ENCODE measurements around the gene TPSAB1.
"Not testable (repeated sequence)": the region's sequence is repeated elsewhere in the genome, so short reads cannot be mapped to it uniquely, and the experiment has no call there.

The TPSAB1 gene

DNA sequence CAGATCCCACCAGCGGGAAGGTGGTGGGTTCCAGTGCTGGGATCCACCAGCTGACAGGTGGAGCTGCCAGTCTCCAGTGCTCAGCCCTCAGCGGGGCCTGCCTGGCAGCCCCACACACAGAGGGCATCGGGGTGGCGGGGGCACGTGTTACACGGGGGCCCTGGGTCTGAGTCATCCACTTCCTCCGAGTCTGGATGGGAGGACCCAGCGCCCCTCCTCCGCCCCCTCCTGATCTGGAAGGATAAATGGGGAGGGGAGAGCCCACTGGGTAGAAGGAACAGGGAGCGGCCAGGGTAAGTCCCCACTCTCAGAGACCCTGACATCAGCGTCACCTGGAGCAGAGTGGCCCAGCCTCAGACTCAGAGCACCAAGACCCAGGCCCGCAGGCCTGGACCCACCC is at the start of gene TPSAB1:
Gene TPSAB1 (plus strand): TSS at position 270 of the 400 bp plus-strand sequence. CDS start 234 bp downstream, outside the sequence.
- DNase-seq, result not testable (repeated sequence)

DNA sequence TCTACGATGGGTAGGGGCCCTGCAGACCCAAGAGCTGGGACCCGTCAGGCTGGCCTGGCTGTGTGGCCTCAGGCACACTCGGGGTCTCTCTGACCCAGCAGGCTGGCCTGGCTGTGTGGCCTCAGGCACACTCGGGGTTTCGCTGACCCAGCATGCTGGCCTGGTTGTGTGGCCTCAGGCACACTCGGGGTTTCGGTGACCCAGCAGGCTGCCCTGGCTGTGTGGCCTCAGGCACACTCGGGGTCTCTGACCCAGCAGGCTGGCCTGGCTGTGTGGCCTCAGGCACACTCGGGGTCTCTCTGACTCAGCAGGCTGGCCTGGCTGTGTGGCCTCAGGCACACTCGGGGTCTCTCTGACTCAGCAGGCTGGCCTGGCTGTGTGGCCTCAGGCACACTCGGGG is 49.7 kb upstream of the TPSAB1 start:
- DNase-seq, result not testable (repeated sequence)

DNA sequence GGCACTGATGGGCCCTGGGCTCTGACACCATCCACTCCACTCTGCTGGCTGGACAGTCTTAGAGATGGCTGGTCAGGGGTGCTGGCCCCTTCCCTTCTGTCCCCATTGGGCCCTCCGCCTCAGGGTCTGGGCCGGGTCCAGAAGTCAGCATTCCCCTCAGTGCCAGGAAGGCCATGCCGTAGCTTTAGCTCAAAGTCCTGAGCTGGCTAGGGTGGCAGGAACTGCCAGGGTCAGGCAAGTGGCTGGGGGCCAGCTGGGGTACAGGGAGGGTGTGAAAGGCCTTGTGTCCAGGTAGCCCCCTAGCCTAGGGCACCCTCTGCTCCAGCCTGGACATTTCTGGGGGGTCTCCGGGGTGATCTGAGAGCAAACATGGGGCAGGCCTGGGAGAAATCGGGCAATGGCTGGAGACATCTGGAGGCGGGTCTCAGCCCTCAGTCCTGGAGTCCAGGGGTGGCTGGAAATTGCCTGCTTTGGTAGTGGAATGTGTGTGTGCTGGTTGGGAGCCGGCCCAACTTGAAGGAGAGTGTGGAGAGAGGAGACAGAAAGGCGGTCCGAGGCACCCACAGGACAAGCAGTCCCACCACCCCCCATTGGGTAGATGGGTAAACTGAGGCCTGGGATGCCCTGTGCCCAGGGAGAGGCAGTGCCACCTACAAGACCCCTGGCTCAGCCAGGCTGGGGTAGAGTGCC is 48.0 kb upstream of the TPSAB1 start:
- no peak for DNase-seq

DNA sequence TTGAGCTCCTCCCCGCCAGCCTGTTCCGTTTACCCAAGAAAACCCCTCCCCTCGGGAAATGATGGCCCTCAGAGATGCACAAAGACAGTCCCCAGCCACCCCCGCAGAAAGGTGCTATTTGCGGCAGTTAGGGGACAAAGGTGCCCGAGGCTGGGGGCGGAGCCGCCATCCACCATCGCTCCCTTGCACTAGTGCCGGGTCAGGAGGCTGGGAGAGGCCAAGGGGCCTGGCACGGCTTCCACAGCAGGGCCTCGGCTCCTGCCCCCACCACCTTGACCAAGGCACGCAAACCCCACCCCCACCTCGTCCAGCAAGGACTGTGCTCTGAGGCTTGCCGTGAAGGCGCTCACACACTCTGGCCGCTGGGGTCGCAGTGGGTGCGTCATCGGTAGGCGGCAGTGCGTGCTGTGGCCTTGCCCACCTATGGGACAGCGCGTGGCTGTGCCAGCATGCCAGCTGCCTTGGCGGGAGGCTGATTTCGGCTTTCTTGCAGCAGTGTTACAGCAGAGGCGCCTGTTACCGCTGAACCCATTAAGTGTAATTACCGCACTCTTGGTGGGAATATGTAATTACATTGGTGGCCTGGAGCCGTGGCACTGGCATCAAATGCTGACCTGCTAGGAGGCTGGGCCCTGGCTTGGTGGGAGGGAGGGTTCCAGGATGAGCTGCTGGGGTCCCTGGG is 47.2 kb upstream of the TPSAB1 start:
- DNase-seq, result no peak

DNA sequence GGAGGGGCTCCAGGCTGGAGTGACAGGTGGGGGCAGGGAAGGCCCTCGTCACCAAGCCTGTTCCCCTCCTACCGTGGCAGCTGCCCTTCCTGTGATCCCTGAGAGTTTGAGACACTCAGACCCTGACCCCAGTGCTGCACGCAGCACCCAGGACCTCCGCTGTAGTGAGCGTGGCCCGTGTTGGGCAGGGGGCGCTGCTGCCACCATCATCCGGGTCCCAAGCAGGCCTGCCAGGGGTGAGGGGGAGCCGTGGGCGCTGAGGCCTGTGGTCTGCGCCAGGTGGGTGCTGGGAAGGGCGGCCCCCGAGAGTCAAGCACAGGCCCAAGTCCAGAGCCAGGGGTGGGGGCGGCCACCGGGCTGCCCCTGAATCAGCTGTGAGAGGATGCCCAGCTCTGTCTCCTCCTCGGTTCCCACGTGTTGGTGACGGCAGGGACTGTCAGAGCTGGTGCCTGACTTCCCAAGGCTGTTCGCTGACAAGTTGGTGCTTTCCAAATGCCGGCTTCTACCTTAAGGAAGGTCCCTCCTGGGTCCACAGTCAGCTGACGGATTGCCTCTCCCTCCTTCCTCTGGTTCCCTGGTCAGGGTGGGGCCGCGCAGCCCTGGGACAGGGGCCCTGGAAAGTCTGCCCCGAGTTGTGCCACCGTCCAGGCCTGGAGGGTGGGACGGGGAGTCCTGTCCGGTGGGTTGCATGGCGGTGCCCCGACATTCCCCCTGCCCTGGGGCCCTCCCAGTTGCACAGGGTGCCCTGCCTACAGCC is 46.5 kb upstream of the TPSAB1 start:
- DNase-seq, result no peak

DNA sequence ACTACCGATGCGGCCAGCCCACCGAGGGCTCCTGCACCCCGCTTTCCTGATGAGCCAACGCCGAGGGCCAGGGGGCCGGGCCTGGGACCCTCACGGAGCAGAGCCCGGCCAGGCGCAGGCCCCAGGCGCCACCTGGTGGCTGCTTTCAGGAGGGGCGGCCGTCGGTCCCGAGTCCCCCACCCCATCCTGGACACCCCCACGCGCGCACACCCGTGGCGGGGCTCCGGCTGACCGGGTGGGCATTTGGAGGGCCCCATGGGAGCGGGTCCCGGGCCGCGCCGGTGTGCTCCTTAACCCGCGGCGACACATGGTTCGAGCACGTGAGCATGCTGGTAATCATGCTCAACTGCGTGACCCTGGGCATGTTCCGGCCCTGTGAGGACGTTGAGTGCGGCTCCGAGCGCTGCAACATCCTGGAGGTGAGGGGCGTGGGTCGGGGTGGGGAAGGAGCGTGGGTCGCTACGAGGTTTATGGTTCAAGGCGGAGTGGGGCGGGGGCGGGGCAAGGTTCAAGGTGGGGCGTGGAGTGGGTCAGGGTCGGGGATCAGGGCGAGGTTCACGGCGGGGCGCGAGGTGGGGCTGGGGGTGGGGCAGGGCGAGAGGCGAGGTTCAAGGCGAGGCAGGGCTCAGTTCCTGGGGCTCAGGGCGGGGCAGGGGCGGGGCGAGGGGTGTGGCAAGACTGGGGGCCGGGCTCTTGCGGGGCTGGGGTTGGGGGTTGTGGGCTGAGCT is 45.7 kb upstream of the TPSAB1 start:
- no peak for DNase-seq

DNA sequence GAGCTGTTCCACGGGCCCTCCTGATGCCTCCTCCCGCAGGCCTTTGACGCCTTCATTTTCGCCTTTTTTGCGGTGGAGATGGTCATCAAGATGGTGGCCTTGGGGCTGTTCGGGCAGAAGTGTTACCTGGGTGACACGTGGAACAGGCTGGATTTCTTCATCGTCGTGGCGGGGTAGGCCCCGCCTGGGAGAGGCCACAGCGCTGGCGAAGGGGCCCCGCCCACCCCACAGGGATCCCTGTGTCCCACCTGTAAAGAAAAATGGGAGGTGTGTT is 45.2 kb upstream of the TPSAB1 start:
- DNase-seq, result no peak

DNA sequence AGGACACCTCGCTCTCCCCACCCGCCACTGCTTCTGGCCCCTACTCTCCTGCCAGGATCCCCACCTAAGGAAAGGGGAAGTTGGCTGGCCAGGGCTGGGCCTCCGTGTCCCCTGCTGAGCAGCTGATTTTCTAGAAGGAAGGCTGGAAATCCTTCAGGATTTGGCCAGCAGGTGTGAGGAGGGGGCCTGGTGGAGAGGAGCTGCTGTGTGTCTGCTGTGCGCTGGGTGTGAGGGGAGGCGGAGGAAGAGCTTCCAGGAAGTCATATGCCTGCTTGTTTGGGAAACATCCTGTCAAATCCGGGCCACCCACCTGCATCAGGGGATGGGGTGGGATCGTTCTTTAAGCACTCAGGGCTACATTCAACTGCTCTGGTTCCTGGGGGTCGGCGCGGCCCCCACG is 44.0 kb upstream of the TPSAB1 start:
- DNase-seq, result peak in 1 of 2 donors; percentile 1

DNA sequence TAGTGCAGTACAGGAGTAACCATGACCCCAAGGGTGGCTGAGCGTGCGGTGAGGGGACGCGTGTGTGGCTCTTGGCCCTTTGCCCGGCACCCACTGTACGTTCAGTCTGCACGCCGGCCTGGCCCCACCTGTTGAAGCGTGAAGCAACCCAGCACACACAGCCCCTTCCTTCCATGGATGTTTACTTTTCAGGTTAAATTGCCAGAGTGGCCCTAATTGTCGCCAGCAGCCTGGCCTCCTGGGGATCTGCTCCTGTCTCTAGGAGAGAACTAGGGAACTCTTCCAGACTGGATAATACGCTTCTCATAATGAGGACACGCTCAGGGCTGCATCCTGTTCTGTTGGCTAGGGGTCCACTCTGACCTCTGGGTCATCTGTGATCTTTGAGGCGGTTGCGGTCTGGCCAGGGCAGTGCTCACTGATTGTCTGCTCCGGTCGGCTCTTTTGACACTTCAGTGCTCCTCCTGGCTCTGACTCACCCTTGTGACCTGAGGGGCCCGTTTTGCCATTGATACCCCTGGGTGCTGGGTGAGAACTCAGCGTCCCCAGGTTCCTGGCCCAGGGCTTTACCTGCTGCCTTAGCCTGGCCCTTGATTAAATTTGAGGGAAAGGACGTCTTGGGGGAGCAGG is 43.2 kb upstream of the TPSAB1 start:
- DNase-seq, result no peak

DNA sequence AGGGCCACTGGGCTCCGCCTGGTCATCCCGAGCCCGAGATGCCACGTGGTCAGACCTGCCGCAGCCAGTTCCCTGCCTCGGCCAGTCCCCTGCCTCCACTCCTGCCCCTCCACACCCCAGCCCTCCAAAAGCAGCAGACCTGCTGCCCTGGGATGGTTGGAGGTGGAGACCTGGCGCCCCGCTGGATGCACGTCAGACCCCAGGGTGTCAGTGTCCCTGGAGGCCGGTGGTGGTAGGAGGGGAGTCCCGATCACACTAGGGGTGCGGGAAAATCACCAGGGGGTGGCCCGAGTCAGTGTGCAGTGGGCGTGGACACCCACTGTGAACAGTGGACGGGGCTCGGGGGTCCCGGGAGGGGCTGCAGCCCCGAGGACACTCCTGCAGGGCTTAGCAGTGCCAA is 42.3 kb upstream of the TPSAB1 start:
- DNase-seq, result no peak

DNA sequence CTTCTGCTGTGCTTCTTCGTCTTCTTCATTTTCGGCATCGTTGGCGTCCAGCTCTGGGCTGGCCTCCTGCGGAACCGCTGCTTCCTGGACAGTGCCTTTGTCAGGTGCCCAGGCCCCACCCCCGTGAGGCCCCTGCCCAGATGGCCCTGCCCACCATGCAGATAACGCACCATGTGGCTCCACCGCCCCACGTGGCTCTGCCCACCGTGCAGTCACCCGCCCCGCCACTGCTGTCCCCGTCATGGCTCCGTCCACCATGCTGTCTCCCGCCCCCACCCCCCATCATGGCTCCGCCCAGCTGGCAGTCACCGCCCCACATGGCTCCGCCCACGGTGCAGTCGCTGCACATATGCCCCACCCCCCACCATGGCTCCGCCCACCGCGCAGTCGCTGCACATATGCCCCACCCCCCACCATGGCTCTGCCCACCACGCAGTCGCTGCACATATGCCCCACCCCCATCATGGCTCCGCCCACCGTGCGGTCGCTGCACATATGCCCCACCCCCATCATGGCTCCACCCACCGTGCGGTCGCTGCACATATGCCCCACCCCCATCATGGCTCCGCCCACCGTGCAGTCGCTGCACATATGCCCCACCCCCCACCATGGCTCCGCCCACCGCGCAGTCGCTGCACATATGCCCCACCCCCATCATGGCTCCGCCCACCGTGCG is 41.7 kb upstream of the TPSAB1 start:
- not testable (repeated sequence) for DNase-seq

DNA sequence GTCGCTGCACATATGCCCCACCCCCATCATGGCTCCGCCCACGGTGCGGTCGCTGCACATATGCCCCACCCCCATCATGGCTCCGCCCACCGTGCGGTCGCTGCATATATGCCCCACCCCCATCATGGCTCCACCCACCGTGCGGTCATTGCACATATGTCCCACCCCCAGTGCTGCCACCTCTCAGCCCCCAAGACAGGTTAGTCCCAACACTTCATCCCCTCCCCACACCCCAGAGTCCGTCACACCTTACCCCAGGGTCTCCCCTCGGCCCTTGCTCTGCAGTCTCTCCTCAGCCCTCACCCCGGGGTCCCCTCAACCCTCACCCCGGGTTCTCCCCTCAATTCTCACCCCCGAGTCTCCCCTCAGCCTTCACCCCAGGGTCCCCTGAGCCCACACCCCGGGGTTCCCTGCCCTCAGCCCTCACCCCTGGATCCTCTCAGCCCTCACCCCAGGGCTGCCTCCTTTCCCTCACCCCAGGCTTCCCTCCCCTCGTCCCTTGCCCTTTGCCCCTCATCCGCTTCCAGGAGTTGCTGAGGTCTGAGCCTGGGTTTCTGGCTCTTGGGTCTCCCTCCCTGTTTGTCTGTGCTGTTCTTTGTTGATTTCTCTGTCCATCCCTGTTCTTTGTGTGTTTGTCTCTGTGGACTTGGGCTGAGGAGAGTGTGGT is 41.0 kb upstream of the TPSAB1 start:
- DNase-seq, result no peak

DNA sequence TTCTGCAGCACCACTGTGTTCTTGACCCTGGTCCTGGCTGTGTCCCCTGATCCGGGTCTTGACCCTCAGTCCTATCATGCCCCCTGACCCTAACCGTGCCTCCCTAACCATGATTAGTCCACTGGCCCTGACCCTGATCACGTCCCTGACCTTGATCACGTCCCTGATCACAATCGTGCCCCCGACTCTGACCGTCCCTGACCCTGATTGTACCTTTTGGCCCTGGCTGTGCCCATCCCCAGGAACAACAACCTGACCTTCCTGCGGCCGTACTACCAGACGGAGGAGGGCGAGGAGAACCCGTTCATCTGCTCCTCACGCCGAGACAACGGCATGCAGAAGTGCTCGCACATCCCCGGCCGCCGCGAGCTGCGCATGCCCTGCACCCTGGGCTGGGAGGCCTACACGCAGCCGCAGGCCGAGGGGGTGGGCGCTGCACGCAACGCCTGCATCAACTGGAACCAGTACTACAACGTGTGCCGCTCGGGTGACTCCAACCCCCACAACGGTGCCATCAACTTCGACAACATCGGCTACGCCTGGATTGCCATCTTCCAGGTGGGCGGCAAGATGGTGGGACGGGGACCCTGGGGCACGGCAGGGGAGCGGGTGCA is 40.4 kb upstream of the TPSAB1 start:
- no peak for DNase-seq

DNA sequence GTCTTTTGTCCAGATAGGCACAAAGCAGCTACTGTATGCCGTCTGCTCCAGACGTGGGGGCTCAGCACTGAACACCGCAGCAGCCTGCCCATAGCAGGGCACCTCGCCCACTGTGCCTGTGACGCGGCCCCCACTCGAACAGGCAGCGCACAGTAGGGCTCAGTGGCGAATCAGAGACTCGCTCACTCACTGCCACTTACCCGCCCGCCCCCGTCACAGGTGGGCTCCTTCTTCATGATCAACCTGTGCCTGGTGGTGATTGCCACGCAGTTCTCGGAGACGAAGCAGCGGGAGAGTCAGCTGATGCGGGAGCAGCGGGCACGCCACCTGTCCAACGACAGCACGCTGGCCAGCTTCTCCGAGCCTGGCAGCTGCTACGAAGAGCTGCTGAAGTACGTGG is 39.1 kb upstream of the TPSAB1 start:
- DNase-seq, result no peak

DNA sequence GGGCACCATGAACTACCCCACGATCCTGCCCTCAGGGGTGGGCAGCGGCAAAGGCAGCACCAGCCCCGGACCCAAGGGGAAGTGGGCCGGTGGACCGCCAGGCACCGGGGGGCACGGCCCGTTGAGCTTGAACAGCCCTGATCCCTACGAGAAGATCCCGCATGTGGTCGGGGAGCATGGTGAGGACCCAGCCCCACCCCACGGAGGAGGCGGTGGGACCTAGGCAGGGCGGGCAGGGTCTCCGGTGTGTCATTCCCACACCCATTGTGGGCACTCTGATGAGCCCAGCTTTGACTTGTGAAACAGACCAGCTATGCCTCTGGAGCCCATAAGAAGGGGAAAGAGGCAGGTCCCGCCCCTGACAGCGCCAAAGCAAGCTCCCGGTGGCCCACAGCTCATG is 38.2 kb upstream of the TPSAB1 start:
- DNase-seq, result no peak

DNA sequence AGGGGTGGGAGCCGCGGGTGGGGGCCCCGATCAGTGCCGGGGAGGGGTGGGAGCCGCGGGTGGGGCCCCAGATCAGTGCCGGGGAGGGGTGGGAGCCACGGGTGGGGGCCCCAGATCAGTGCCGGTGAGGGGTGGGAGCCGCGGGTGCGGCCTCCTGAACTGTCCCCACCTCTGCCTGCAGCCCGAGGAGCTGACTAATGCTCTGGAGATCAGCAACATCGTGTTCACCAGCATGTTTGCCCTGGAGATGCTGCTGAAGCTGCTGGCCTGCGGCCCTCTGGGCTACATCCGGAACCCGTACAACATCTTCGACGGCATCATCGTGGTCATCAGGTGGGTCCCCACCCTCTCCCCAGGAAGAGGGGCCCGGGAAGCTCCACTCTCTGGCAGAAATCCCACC is 35.6 kb upstream of the TPSAB1 start:
- DNase-seq, result no peak

DNA sequence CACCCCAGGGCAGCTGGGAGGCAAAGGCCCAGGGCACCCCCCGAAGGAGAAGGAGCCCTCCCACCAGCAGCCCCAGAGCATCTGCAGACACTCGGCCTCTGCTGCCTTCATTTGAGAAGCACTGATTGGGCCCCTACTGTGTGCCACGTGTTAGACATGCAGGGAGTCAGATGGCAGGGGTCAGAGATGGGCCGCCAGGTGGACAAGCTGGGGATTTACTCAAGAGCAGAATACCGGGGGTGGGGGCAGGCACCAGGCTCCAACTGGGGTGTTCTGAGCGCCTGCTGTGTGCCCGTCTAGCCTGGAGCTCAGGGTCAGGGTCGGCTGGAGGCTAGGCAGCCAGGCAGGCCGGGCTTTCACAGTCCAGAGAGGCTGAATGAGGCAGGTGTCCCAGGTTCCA is 34.2 kb upstream of the TPSAB1 start:
- no peak for DNase-seq

DNA sequence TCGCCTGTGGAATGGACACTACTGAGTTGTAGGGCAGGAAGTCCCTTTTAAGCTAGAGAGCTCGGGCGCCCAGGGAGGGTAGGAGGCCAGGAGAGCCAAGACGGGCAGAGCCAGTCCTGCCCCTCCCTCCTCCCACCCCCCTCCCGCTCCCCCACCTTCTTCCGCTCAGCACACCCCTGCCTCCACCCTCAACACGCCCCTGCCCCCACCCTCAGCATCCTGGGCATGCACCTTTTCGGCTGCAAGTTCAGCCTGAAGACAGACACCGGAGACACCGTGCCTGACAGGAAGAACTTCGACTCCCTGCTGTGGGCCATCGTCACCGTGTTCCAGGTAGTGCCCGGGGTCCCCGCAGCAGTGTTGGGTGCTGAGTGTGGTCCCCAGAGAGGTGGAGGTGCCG is 33.7 kb upstream of the TPSAB1 start:
- DNase-seq, result no peak

DNA sequence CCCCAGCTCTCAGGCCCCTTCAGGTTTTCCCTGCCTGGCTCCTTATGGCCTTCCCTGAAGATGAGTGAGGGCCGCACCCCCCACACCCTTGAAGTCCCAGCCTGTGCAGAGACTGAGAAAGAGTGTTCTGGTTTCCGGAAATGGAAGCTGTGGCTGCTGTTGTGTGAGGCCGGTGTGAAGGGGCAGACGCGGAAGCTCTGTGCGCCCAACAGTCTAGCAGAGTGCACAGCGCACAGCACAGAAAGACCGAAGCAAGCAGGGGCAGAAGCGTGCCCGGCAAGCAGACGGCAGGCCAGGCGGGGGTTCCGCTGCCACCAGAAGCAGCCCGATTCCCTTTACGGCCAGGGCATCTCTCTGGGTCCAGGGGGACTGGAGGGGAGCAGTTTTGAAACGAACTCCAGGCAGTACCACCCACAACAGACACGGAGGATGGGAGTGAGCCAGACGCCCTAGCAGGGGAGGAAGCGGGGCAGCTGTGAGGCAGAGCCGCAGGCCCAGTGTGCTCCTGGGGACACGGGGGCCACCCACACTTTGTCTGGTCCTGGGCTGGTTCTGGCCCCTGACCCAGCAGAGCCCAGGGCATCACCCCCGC is 32.2 kb upstream of the TPSAB1 start:
- DNase-seq, result no peak

DNA sequence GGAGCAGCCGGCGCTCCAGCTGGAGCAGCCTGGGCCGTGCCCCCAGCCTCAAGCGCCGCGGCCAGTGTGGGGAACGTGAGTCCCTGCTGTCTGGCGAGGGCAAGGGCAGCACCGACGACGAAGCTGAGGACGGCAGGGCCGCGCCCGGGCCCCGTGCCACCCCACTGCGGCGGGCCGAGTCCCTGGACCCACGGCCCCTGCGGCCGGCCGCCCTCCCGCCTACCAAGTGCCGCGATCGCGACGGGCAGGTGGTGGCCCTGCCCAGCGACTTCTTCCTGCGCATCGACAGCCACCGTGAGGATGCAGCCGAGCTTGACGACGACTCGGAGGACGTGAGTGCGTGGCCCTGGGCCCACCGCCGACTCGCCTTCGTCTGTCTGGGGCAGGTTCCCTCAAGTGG is 31.4 kb upstream of the TPSAB1 start:
- no peak for DNase-seq

DNA sequence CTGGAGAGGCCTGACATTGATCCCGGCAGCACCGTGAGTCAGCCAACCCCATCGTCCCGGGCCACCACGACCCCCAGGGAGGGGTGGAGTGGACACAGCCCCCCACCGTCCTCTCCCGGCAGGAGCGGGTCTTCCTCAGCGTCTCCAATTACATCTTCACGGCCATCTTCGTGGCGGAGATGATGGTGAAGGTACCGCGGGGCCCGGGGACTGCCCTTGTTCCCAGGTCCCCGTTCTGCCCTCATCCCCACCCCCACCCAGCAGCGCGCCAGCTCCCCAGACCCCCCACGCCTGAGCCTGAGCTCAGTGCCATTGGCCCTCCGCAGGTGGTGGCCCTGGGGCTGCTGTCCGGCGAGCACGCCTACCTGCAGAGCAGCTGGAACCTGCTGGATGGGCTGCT is 30.0 kb upstream of the TPSAB1 start:
- no peak for DNase-seq

All from bone marrow (tissue), 2 donors.